Left kidney (tissue), 2 donors: ENCODE measurements around the gene SLC25A47. TPM values are rescaled to one million over a fixed set of nuclear protein-coding genes. Genes with fewer than 3 reads are reported as not detected.

Experiments used
- DNase-seq: peaks from one replicate; pipeline ENCODE4 v3.0.0-alpha.2; 2013
- polyA plus RNA-seq: library from polyadenylated mRNA; unstranded; fragments of 120-200 nt; gene quantifications from one replicate; pipeline ENCODE4 v1.2.1, GENCODE V29; 2013; ENCODE audit not compliant: insufficient read length

The SLC25A47 gene
- polyA plus RNA-seq, 1 donor = not detected

DNA sequence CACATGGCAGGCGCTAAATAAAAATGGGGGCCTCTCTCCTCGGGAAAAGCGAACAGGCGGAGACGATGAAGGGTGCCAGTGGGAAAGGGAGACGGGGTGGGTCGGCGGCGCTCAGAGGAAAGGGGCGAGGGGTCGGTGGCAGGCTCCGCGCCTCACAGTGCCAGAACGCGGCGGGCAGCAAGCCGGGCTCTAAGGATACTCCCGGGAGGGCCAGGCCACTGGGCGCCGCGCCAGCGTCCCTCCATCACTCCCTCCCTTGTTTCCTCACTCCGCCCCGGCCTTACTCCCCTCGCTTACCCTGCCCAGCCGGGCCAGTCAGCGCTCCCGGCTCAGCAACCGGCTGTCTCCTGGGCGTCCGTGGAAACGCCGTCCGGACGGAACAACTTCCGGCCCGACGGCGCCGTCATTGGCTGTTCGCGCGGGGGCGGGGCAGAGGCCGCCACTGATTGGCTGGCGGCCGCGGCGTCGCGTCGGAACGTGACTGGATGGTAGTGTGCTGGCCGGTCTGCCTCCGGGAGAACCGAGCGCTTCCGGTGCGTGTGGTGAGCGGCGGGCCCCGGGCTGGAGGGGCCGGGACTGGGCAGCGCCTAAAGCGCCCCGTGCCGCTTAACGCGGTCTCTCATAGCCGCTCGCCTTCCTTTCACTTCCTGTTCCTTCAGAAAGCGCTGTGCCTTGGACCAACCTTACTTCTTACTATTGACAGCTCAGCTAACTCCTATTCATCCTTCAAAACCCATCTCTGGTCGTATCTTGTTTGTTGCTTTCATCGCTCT lies 53.0 kb downstream of the SLC25A47 start, which contains the start of gene WDR25:
TSS of gene WDR25 (plus strand) at position 523 of the 773 bp plus-strand sequence.
- peak; percentile 93 for DNase-seq

DNA sequence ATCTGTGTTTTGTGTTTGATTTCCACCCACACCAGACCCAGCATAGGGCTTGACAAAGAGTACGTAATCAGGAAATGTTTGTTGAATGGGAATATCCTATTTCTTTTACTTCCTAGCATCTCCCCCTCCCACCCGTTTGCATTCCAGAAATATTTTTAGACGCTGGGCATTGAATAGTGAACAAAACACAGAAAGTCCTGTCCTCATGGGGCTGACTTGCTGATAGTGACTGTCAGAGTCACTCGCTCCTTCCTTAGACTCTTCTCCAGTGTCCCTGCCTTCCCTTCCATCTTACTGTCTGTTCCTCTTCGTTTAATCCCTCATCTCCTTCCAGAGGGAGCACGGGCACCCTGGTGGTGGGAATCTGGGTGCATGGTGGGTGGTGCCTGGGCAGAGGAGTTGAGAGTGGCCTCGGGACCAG lies 53.6 kb downstream of the SLC25A47 start:
- DNase-seq = no peak

Other genes starting within 250 kb of the SLC25A47 start
- gene DEGS2, start 163.7 kb upstream of the SLC25A47 start, polyA plus RNA-seq = 5.3 TPM
- 150 TPM for gene YY1, start 84.2 kb upstream of the SLC25A47 start, polyA plus RNA-seq
- gene SLC25A29, start 16.9 kb upstream of the SLC25A47 start, polyA plus RNA-seq = 78.0 TPM
- 8.5 TPM for gene WDR25, start 53.1 kb downstream of the SLC25A47 start, polyA plus RNA-seq